PFSK-1 (cell line): ENCODE data around the gene TOP2B.

Experiments
- FOXP2 ChIP-seq: optimal IDR thresholded peaks from 2 replicates; pipeline ENCODE3; 2011; ENCODE audit warnings: borderline replicate concordance, control low read depth, inconsistent platforms; ENCODE audit not compliant: insufficient read depth; ENCODE audit errors: extremely low read length, extremely low read depth
- POLR2AphosphoS5 ChIP-seq: IDR thresholded peaks from 2 replicates; pipeline ENCODE4 v1.6.1; 2012; ENCODE audit warnings: low read depth, mild to moderate bottlenecking, control low read depth, low read length, moderate library complexity
- SIN3A ChIP-seq: IDR thresholded peaks from 2 replicates; pipeline ENCODE4 v1.6.1; 2012; ENCODE audit warnings: mild to moderate bottlenecking, low read length, moderate library complexity, borderline replicate concordance; ENCODE audit not compliant: insufficient read depth
- TAF1 ChIP-seq: IDR thresholded peaks from 2 replicates; pipeline ENCODE4 v1.6.1; 2012; ENCODE audit warnings: low read length, control low read depth, borderline replicate concordance; ENCODE audit not compliant: insufficient read depth
- TF ChIP-seq, protein P1 (sequence below), 2 experiments: IDR thresholded peaks; 2 replicates each; pipeline versions ENCODE4 v1.6.1 to v1.8.0; 2011 to 2012; ENCODE audit warnings: low read depth in 2 of 2, low read length in 2 of 2, control low read depth in 1 of 2, inconsistent platforms in 1 of 2, mild to moderate bottlenecking in 1 of 2, moderate library complexity in 1 of 2; ENCODE audit not compliant: insufficient read depth in 1 of 2

Gene TOP2B

DNA sequence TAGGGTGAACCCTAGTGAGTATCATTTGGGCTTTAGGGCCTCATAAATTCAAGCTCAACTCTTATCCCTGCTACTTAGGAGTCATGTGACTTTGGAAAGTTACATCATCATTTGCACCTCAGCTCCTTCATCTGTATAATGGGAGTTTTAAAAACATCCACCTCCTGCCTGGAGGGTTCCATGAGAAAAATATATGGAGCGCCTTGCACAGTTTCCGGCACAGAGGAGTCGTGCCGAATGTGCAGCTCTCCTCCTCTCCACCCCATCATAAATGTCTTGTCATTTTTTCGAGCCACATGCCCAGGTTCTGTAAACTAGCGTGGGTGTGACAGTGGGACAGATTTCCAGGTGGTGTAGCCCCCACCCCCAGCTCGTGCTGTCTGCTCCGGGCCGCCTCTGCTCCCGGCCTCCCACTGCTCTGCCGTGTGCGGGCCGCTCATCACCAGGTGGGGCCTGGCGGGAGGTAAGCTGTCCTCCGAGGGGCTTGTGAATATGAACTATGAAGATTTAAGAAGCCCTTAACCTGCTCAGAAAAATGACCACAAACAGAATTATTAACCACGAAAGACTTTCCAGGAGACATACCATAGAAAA is 90.4 kb downstream of the TOP2B start:
- TF ChIP-seq FOXP2 = no peak
- no peak for TF ChIP-seq POLR2AphosphoS5
- no peak for TF ChIP-seq TAF1
- TF ChIP-seq SIN3A = no peak
- TF ChIP-seq, protein P1, sequence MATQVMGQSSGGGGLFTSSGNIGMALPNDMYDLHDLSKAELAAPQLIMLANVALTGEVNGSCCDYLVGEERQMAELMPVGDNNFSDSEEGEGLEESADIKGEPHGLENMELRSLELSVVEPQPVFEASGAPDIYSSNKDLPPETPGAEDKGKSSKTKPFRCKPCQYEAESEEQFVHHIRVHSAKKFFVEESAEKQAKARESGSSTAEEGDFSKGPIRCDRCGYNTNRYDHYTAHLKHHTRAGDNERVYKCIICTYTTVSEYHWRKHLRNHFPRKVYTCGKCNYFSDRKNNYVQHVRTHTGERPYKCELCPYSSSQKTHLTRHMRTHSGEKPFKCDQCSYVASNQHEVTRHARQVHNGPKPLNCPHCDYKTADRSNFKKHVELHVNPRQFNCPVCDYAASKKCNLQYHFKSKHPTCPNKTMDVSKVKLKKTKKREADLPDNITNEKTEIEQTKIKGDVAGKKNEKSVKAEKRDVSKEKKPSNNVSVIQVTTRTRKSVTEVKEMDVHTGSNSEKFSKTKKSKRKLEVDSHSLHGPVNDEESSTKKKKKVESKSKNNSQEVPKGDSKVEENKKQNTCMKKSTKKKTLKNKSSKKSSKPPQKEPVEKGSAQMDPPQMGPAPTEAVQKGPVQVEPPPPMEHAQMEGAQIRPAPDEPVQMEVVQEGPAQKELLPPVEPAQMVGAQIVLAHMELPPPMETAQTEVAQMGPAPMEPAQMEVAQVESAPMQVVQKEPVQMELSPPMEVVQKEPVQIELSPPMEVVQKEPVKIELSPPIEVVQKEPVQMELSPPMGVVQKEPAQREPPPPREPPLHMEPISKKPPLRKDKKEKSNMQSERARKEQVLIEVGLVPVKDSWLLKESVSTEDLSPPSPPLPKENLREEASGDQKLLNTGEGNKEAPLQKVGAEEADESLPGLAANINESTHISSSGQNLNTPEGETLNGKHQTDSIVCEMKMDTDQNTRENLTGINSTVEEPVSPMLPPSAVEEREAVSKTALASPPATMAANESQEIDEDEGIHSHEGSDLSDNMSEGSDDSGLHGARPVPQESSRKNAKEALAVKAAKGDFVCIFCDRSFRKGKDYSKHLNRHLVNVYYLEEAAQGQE (IDR thresholded peaks at IDR 0.05; ENCODE audit: insufficient read depth in 1 of 2, low read depth in 2 of 2, low read length in 2 of 2) = no peak

GRCh38 chr3:25573386-25574171 is 91.1 kb downstream of the TOP2B start:
- TF ChIP-seq SIN3A (no peak), POLR2AphosphoS5 (no peak), FOXP2 (no peak), TAF1 (no peak)
- TF ChIP-seq, protein P1 (IDR thresholded peaks at IDR 0.05; ENCODE audit: insufficient read depth in 1 of 2, low read depth in 2 of 2, low read length in 2 of 2) = no peak

DNA sequence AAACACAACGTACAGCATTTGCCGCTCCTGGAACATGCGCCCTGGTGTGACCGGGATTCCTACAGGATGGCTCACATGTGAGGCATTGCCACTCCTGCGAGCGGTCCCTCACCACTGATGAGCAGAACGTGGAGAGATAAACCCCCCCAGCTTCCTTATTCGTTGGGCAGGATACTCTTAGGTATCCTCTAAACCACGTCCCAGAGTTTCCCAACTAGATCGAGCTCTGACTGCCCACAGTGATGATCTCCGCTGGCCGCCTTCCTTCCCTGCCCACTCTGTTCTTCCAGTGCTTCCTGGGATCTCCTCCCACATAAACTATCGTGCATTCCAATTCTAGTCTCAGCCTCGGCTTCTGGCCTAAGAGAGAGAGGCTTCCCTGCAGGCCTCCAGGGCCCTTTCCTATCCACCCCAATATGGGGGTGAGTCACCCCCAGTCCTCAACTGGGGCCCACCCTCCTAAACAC is 91.8 kb downstream of the TOP2B start:
- TF ChIP-seq TAF1 (no peak), POLR2AphosphoS5 (no peak), FOXP2 (no peak), SIN3A (no peak)
- TF ChIP-seq, protein P1 (IDR thresholded peaks at IDR 0.05; ENCODE audit: insufficient read depth in 1 of 2, low read depth in 2 of 2, low read length in 2 of 2) = no peak

GRCh38 chr3:25572336-25572735 is 92.4 kb downstream of the TOP2B start:
- TF ChIP-seq FOXP2 (no peak), POLR2AphosphoS5 (no peak), TAF1 (no peak), SIN3A (no peak)
- TF ChIP-seq, protein P1 (IDR thresholded peaks at IDR 0.05; ENCODE audit: insufficient read depth in 1 of 2, low read depth in 2 of 2, low read length in 2 of 2) = no peak
